ENCODE measurements around the gene HAGH.

The HAGH gene

GRCh38 chr16:1870365-1871082 is 43.9 kb upstream of the HAGH start (continued):
- TF ChIP-seq, protein P1, sequence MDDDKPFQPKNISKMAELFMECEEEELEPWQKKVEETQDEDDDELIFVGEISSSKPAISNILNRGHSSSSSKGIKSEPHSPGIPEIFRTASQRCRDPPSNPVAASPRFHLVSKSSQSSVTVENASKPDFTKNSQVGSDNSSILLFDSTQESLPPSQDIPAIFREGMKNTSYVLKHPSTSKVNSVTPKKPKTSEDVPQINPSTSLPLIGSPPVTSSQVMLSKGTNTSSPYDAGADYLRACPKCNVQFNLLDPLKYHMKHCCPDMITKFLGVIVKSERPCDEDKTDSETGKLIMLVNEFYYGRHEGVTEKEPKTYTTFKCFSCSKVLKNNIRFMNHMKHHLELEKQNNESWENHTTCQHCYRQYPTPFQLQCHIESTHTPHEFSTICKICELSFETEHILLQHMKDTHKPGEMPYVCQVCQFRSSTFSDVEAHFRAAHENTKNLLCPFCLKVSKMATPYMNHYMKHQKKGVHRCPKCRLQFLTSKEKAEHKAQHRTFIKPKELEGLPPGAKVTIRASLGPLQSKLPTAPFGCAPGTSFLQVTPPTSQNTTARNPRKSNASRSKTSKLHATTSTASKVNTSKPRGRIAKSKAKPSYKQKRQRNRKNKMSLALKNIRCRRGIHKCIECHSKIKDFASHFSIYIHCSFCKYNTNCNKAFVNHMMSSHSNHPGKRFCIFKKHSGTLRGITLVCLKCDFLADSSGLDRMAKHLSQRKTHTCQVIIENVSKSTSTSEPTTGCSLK (tag by site-specific recombination; IDR thresholded peaks at IDR 0.05), result no peak
- TF ChIP-seq WT1 (tag by site-specific recombination; IDR thresholded peaks at IDR 0.05) (no peak), ZNF398 (tag by site-specific recombination; IDR thresholded peaks at IDR 0.05) (no peak), HIC1 (tag by site-specific recombination; IDR thresholded peaks at IDR 0.05) (no peak), ZNF19 (tag by site-specific recombination; IDR thresholded peaks at IDR 0.05; ENCODE audit: low read depth) (no peak)

GRCh38 chr16:1865902-1866690 is 39.5 kb upstream of the HAGH start:
- no peaks in the 10 kb centered on the region for H3K9me3 ChIP-seq (ENCODE audit: control insufficient read depth, insufficient read depth, low read depth, low read length)
- POLR2A ChIA-PET, result interaction anchor here (1.2 kb wide), 1 partner anchor 77 kb away, joined by 3 read pairs; the partner anchor contains the start of gene MSRB1
- H3K4me1 ChIP-seq (ENCODE audit: control insufficient read depth, insufficient read depth, low read length), result no peaks in the 10 kb centered on the region; the same call in 1 of the 2 replicates
- peak; percentile 71 for TF ChIP-seq ZNF664 (tag by site-specific recombination; IDR thresholded peaks at IDR 0.05)
- no peak for TF ChIP-seq ZNF610 (tag by site-specific recombination; IDR thresholded peaks at IDR 0.05; ENCODE audit: borderline replicate concordance)
- no peak for TF ChIP-seq ZNF792 (tag by site-specific recombination; IDR thresholded peaks at IDR 0.05)
- no peak overlapping the region for H3K4me3 ChIP-seq (ENCODE audit: low read depth, low read length)
- no peak overlapping the region for H3K27ac ChIP-seq (ENCODE audit: extremely low read depth, low read depth, low read length)
- CTCF ChIA-PET, result interaction anchor here (0.6 to 6.9 kb wide), 9 partner anchors 11 to 289 kb away, joined by 3 to 57 read pairs (median 3); partner anchors contain the start of gene TRAF7
- H3K36me3 ChIP-seq (ENCODE audit: control insufficient read depth in 2 of 2, insufficient read depth in 1 of 2, low read length in 2 of 2), result no peaks in the 10 kb centered on the region

- Histone ChIP-seq H3K9me3 (ENCODE audit: control insufficient read depth, insufficient read depth, low read depth, low read length) (no peaks in the 10 kb centered on the region), H3K4me1 (ENCODE audit: control insufficient read depth, insufficient read depth, low read length) (no peaks in the 10 kb centered on the region; the same call in 1 of the 2 replicates), H3K36me3 (ENCODE audit: control insufficient read depth in 2 of 2, insufficient read depth in 1 of 2, low read length in 2 of 2) (no peaks in the 10 kb centered on the region), H3K4me3 (ENCODE audit: low read depth, low read length) (no peak overlapping the region), H3K27ac (ENCODE audit: extremely low read depth, low read depth, low read length) (no peak overlapping the region)
- ChIA-PET POLR2A (interaction anchor here (1.2 kb wide), 1 partner anchor 101 kb away, joined by 3 read pairs; the partner anchor contains the start of gene RPS2), CTCF (interaction anchor here (0.6 to 6.9 kb wide), 21 partner anchors 9 to 276 kb away, joined by 3 to 57 read pairs (median 4); partner anchors contain the start of gene RPL3L)
- peak; percentile 73 for TF ChIP-seq ZNF654 (tag by site-specific recombination; IDR thresholded peaks at IDR 0.05; ENCODE audit: low read depth)
- peak; percentile 51; the same call in 1 of the 2 replicates for TF ChIP-seq KLF10 (tag by site-specific recombination; IDR thresholded peaks at IDR 0.05)
- no peak for TF ChIP-seq ZNF707 (tag by site-specific recombination; IDR thresholded peaks at IDR 0.05)
- TF ChIP-seq ZNF335 (tag by site-specific recombination; conservative IDR thresholded peaks at IDR 0.05), result peak; percentile 93
- TF ChIP-seq, protein P2, sequence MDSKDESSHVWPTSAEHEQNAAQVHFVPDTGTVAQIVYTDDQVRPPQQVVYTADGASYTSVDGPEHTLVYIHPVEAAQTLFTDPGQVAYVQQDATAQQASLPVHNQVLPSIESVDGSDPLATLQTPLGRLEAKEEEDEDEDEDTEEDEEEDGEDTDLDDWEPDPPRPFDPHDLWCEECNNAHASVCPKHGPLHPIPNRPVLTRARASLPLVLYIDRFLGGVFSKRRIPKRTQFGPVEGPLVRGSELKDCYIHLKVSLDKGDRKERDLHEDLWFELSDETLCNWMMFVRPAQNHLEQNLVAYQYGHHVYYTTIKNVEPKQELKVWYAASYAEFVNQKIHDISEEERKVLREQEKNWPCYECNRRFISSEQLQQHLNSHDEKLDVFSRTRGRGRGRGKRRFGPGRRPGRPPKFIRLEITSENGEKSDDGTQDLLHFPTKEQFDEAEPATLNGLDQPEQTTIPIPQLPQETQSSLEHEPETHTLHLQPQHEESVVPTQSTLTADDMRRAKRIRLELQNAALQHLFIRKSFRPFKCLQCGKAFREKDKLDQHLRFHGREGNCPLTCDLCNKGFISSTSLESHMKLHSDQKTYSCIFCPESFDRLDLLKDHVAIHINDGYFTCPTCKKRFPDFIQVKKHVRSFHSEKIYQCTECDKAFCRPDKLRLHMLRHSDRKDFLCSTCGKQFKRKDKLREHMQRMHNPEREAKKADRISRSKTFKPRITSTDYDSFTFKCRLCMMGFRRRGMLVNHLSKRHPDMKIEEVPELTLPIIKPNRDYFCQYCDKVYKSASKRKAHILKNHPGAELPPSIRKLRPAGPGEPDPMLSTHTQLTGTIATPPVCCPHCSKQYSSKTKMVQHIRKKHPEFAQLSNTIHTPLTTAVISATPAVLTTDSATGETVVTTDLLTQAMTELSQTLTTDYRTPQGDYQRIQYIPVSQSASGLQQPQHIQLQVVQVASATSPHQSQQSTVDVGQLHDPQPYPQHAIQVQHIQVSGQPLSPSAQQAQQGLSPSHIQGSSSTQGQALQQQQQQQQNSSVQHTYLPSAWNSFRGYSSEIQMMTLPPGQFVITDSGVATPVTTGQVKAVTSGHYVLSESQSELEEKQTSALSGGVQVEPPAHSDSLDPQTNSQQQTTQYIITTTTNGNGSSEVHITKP (tag by site-specific recombination; IDR thresholded peaks at IDR 0.05), result no peak
- TF ChIP-seq ZBTB8A (tag by site-specific recombination; IDR thresholded peaks at IDR 0.05), result 0 out of 2 replicates have a peak, but pooled peaks have one; percentile 15
- TF ChIP-seq ZNF433 (tag by site-specific recombination; IDR thresholded peaks at IDR 0.05; ENCODE audit: low read depth), result no peak
- no peak for TF ChIP-seq ZNF560 (tag by site-specific recombination; IDR thresholded peaks at IDR 0.05; ENCODE audit: borderline replicate concordance)
- peak; percentile 70 for TF ChIP-seq PRDM1 (tag by site-specific recombination; IDR thresholded peaks at IDR 0.05)
- no peak for TF ChIP-seq GLIS2 (tag by site-specific recombination; IDR thresholded peaks at IDR 0.05)
Measured at GRCh38 chr16:1863681-1864460, 37.2 kb upstream of the HAGH start.

Measured in HEK293 (cell line).